HepG2 (cell line): ENCODE results near the gene STAM. TPM values are rescaled to one million over a fixed set of nuclear protein-coding genes. Genes with fewer than 3 reads are reported as not detected.

Experiments
- ATRX ChIP-seq: sonication (generic); formaldehyde crosslinking; IDR thresholded peaks from 2 replicates; pipeline ENCODE4 v1.4.0; 2020; ENCODE audit warnings: missing genetic modification reagents, borderline replicate concordance
- EED ChIP-seq: sonication (generic); formaldehyde crosslinking; IDR thresholded peaks from 2 replicates; pipeline ENCODE4 v1.5.0; 2020; ENCODE audit warnings: mild to moderate bottlenecking, missing genetic modification reagents
- GABPB1 ChIP-seq: IDR thresholded peaks from 2 replicates; pipeline ENCODE4 v1.6.1; 2016; ENCODE audit warnings: mild to moderate bottlenecking, missing genetic modification reagents, moderate library complexity, missing compliant biosample characterization
- HNRNPL ChIP-seq: fragments of 200-400 bp; formaldehyde crosslinking; IDR thresholded peaks from 2 replicates; pipeline ENCODE4 v1.6.1; 2017; ENCODE audit warnings: mild to moderate bottlenecking, low read depth, low read length
- KDM5B ChIP-seq: sonication (generic); formaldehyde crosslinking; IDR thresholded peaks from 2 replicates; pipeline ENCODE4 v1.4.0; 2020; ENCODE audit warnings: missing genetic modification reagents, mild to moderate bottlenecking, borderline replicate concordance
- MAFK ChIP-seq, 2 experiments: IDR thresholded peaks in 1 of 2; conservative IDR thresholded peaks in 1 of 2; 2 replicates each; pipeline ENCODE4 v1.6.1; 2011; ENCODE audit warnings: improper control_type of control experiment in 2 of 2, low read length in 2 of 2
- NFYB ChIP-seq: sonication (generic); formaldehyde crosslinking; IDR thresholded peaks from 2 replicates; pipeline ENCODE4 v1.4.0; 2020; ENCODE audit warnings: missing genetic modification reagents
- REST ChIP-seq, 2 experiments: IDR thresholded peaks; 2 replicates each; pipeline ENCODE4 v1.6.1; 2011 to 2012; ENCODE audit warnings: low read length in 2 of 2, borderline replicate concordance in 1 of 2, low read depth in 1 of 2, mild to moderate bottlenecking in 1 of 2, moderate library complexity in 1 of 2
- TFDP2 ChIP-seq: sonication (generic); formaldehyde crosslinking; IDR thresholded peaks from 2 replicates; pipeline ENCODE4 v1.4.0; 2020; ENCODE audit warnings: missing genetic modification reagents
- THAP9 ChIP-seq: sonication (generic); formaldehyde crosslinking; IDR thresholded peaks from 2 replicates; pipeline ENCODE4; 2020; ENCODE audit warnings: missing genetic modification reagents, mild to moderate bottlenecking, borderline replicate concordance
- UBTF ChIP-seq: sonication (generic); formaldehyde crosslinking; IDR thresholded peaks from 2 replicates; pipeline ENCODE4 v1.4.0; 2020; ENCODE audit warnings: mild to moderate bottlenecking, missing genetic modification reagents
- ZFP90 ChIP-seq: sonication (generic); formaldehyde crosslinking; IDR thresholded peaks from 2 replicates; pipeline ENCODE4 v1.8.0; 2022; ENCODE audit warnings: missing genetic modification reagents, mild to moderate bottlenecking, inconsistent platforms, borderline replicate concordance
- ZNF770 ChIP-seq: sonication (generic); formaldehyde crosslinking; IDR thresholded peaks from 2 replicates; pipeline ENCODE4 v1.5.0; 2020; ENCODE audit warnings: mild to moderate bottlenecking, missing genetic modification reagents
- polyA plus RNA-seq, 8 experiments: library from polyadenylated mRNA; depleted of rRNA in 3 of 8; stranded (reverse) in 7 of 8; unstranded in 1 of 8; fragments of >200 nt; fragmentation: Illumina TruSeq in 4 of 8; extraction: Trizol in 4 of 8; gene quantifications; 2 replicates each; pipeline versions ENCODE4 v1.2.1 to v1.2.3, GENCODE V29; 2011 to 2016; ENCODE audit warnings: low read depth in 4 of 8, missing spikeins in 1 of 8, mixed read lengths in 1 of 8; ENCODE audit not compliant: insufficient read depth in 1 of 8
- total RNA-seq, 5 experiments: library from RNA; depleted of rRNA; stranded (reverse); fragments of >200 nt; fragmentation: Illumina TruSeq; extraction: Trizol; gene quantifications; 2 replicates each; pipeline ENCODE4 v1.2.3, GENCODE V29; 2016; ENCODE audit warnings: low read depth in 1 of 5

Gene STAM
- total and polyA plus RNA-seq, 2 of the 13 experiments (the other 11 are each of a cell fraction or from before 2014, with no cell fraction given): 19.5 to 25.1 TPM

- TF ChIP-seq ZNF770 (peak; percentile 76; the same call in 1 of the 2 replicates), NFYB (no peak), REST (IDR thresholded peaks at IDR 0.05; ENCODE audit: borderline replicate concordance in 1 of 2, low read depth in 1 of 2, low read length in 2 of 2) (0 out of 4 replicates have a peak, but pooled peaks of 1 of the 2 experiments have one; percentile 18), MAFK (conservative IDR thresholded peaks at IDR 0.05 in 1 of 2, IDR thresholded peaks at IDR 0.05 in 1 of 2; ENCODE audit: low read length in 2 of 2) (no peak), GABPB1 (CRISPR knock-in tag) (peak; percentile 86), KDM5B (CRISPR knock-in tag) (peak; percentile 65), THAP9 (CRISPR knock-in tag) (peak; percentile 31; the same call in 1 of the 2 replicates), TFDP2 (CRISPR knock-in tag) (peak; percentile 44; the same call in 1 of the 2 replicates), EED (CRISPR knock-in tag) (peak; percentile 66; the same call in 1 of the 2 replicates), UBTF (CRISPR knock-in tag) (peak; percentile 54; the same call in 1 of the 2 replicates), ZFP90 (CRISPR knock-in tag) (no peak), ATRX (CRISPR knock-in tag) (no peak), HNRNPL (peak; percentile 50; the same call in 1 of the 2 replicates)
These were observed 26.7 kb upstream of the STAM start, which contains the start of gene HACD1 (continued) for GRCh38 chr10:17617031-17617911.
